ENCODE results near the gene DPYSL4. TPM values are rescaled to one million over a fixed set of nuclear protein-coding genes. Genes with fewer than 3 reads are reported as not detected.

DPYSL4 gene
- total RNA-seq, 1 experiment from 2014 or later = 9.9 TPM

DNA sequence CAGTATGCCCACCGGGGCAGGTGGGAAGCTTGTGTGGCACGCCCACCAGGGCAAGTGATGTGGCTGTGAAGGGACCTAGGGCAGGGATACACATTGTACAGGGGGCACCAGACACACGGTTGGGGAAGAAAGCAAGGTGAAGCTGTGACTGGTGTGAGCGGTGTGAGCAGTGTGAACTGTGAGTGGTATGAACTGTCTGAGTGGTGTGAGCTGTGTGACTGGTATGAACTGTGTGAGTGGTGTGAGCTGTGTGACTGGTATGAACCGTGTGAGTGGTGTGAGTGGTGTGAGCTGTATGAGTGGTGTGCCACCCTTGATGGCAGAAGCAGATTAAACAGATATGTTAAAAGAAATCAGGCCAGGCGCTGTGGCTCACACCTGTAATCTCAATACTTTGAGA lies 48.1 kb downstream of the DPYSL4 start:
- in situ Hi-C loops (cut with HindIII; ENCODE audit: low pct_unique_long_range_greater_than_20kb, low sequenced_read_pairs) = no loop called here
- Histone ChIP-seq H3K36me3 (ENCODE audit: control insufficient read depth, insufficient read depth, low read length) (no peaks in the 10 kb centered on the region), H3K4me1 (ENCODE audit: control insufficient read depth, insufficient read depth, low read length) (no peaks in the 10 kb centered on the region; the same call in 1 of the 2 replicates), H3K27me3 (ENCODE audit: control insufficient read depth, insufficient read depth, low read length) (no peaks in the 10 kb centered on the region), H3K4me3 (ENCODE audit: low read depth in 2 of 2, low read length in 2 of 2) (no peak overlapping the region), H3K27ac (ENCODE audit: low read length) (no peak overlapping the region), H3K9me3 (ENCODE audit: control insufficient read depth, insufficient read depth, low read depth, low read length) (no peaks in the 10 kb centered on the region)
- no peak for TF ChIP-seq TCF7L2 (IDR thresholded peaks at IDR 0.05; ENCODE audit: low read depth, low read length)
- TF ChIP-seq, protein P1, sequence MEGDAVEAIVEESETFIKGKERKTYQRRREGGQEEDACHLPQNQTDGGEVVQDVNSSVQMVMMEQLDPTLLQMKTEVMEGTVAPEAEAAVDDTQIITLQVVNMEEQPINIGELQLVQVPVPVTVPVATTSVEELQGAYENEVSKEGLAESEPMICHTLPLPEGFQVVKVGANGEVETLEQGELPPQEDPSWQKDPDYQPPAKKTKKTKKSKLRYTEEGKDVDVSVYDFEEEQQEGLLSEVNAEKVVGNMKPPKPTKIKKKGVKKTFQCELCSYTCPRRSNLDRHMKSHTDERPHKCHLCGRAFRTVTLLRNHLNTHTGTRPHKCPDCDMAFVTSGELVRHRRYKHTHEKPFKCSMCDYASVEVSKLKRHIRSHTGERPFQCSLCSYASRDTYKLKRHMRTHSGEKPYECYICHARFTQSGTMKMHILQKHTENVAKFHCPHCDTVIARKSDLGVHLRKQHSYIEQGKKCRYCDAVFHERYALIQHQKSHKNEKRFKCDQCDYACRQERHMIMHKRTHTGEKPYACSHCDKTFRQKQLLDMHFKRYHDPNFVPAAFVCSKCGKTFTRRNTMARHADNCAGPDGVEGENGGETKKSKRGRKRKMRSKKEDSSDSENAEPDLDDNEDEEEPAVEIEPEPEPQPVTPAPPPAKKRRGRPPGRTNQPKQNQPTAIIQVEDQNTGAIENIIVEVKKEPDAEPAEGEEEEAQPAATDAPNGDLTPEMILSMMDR (IDR thresholded peaks at IDR 0.05) = no peak
- BruUV-seq (replicated peaks) = no TSS peak
- intact Hi-C loops (cut with micrococcal nuclease; ENCODE audit: unreplicated experiment) = no loop called here
- ATAC-seq (no peak), DNase-seq (ENCODE audit: low read depth, low spot score) (no peak)
- ChIA-PET CTCF (no interaction called here), POLR2A (no interaction called here)

GRCh38 chr10:132236161-132236560 lies 49.4 kb downstream of the DPYSL4 start:
- Histone ChIP-seq H3K27me3 (ENCODE audit: control insufficient read depth, insufficient read depth, low read length) (no peaks in the 10 kb centered on the region), H3K36me3 (ENCODE audit: control insufficient read depth, insufficient read depth, low read length) (no peaks in the 10 kb centered on the region), H3K4me3 (ENCODE audit: low read depth in 2 of 2, low read length in 2 of 2) (no peak overlapping the region), H3K27ac (ENCODE audit: low read length) (no peak overlapping the region), H3K4me1 (ENCODE audit: control insufficient read depth, insufficient read depth, low read length) (no peaks in the 10 kb centered on the region), H3K9me3 (ENCODE audit: control insufficient read depth, insufficient read depth, low read depth, low read length) (no peaks in the 10 kb centered on the region)
- ChIA-PET CTCF (no interaction called here), POLR2A (no interaction called here)
- TF ChIP-seq SIN3A (IDR thresholded peaks at IDR 0.05; ENCODE audit: borderline replicate concordance, insufficient read depth, low read depth, low read length) (no peak), POLR2AphosphoS5 (IDR thresholded peaks at IDR 0.05; ENCODE audit: low read depth, low read length) (no peak), TCF7L2 (IDR thresholded peaks at IDR 0.05; ENCODE audit: low read depth, low read length) (no peak)
- TF ChIP-seq, protein P1 (IDR thresholded peaks at IDR 0.05) = no peak
- TF ChIP-seq, protein P2, sequence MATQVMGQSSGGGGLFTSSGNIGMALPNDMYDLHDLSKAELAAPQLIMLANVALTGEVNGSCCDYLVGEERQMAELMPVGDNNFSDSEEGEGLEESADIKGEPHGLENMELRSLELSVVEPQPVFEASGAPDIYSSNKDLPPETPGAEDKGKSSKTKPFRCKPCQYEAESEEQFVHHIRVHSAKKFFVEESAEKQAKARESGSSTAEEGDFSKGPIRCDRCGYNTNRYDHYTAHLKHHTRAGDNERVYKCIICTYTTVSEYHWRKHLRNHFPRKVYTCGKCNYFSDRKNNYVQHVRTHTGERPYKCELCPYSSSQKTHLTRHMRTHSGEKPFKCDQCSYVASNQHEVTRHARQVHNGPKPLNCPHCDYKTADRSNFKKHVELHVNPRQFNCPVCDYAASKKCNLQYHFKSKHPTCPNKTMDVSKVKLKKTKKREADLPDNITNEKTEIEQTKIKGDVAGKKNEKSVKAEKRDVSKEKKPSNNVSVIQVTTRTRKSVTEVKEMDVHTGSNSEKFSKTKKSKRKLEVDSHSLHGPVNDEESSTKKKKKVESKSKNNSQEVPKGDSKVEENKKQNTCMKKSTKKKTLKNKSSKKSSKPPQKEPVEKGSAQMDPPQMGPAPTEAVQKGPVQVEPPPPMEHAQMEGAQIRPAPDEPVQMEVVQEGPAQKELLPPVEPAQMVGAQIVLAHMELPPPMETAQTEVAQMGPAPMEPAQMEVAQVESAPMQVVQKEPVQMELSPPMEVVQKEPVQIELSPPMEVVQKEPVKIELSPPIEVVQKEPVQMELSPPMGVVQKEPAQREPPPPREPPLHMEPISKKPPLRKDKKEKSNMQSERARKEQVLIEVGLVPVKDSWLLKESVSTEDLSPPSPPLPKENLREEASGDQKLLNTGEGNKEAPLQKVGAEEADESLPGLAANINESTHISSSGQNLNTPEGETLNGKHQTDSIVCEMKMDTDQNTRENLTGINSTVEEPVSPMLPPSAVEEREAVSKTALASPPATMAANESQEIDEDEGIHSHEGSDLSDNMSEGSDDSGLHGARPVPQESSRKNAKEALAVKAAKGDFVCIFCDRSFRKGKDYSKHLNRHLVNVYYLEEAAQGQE (IDR thresholded peaks at IDR 0.05; ENCODE audit: insufficient read depth in 1 of 2, low read depth in 2 of 2, low read length in 1 of 2) = no peak
- no TSS peak for BruUV-seq (replicated peaks)
- ATAC-seq (no peak), DNase-seq (ENCODE audit: low read depth, low spot score) (no peak)
- in situ Hi-C loops (cut with HindIII; ENCODE audit: low pct_unique_long_range_greater_than_20kb, low sequenced_read_pairs) (no loop called here), intact Hi-C loops (cut with micrococcal nuclease; ENCODE audit: unreplicated experiment) (no loop called here)

DNA sequence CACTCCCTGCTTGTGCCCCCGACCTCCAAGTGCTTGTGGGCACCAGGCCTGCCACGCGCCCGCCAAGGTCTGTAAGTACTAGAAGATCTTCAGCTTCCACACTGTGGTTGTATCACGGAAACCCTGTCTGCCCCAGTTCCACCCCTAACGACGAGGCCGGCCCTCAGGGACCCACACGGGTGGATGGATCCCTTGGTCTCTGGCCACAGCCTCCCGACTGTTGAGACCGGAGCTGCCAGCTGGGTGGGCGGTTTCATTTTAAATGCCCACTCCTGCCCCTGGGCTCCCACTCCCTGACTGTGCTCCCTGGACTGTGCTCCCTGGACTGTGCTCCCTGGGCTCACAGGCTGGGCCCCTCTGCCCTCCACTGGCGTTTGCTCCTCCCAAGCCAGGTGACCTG lies 50.1 kb downstream of the DPYSL4 start:
- Histone ChIP-seq H3K4me1 (ENCODE audit: control insufficient read depth, insufficient read depth, low read length) (no peaks in the 10 kb centered on the region), H3K27me3 (ENCODE audit: control insufficient read depth, insufficient read depth, low read length) (no peaks in the 10 kb centered on the region), H3K36me3 (ENCODE audit: control insufficient read depth, insufficient read depth, low read length) (no peaks in the 10 kb centered on the region), H3K27ac (ENCODE audit: low read length) (no peak overlapping the region), H3K4me3 (ENCODE audit: low read depth in 2 of 2, low read length in 2 of 2) (no peak overlapping the region), H3K9me3 (ENCODE audit: control insufficient read depth, insufficient read depth, low read depth, low read length) (no peaks in the 10 kb centered on the region)
- in situ Hi-C loops (cut with HindIII; ENCODE audit: low pct_unique_long_range_greater_than_20kb, low sequenced_read_pairs) (no loop called here), intact Hi-C loops (cut with micrococcal nuclease; ENCODE audit: unreplicated experiment) (no loop called here)
- ATAC-seq (no peak), DNase-seq (ENCODE audit: low read depth, low spot score) (no peak)
- ChIA-PET POLR2A (no interaction called here), CTCF (no interaction called here)
- TF ChIP-seq, protein P1 (IDR thresholded peaks at IDR 0.05) = no peak
- TF ChIP-seq SIN3A (IDR thresholded peaks at IDR 0.05; ENCODE audit: borderline replicate concordance, insufficient read depth, low read depth, low read length) (no peak), TCF7L2 (IDR thresholded peaks at IDR 0.05; ENCODE audit: low read depth, low read length) (no peak), POLR2AphosphoS5 (IDR thresholded peaks at IDR 0.05; ENCODE audit: low read depth, low read length) (no peak)
- TF ChIP-seq, protein P2 (IDR thresholded peaks at IDR 0.05; ENCODE audit: insufficient read depth in 1 of 2, low read depth in 2 of 2, low read length in 1 of 2) = no peak
- no TSS peak for BruUV-seq (replicated peaks)

Measured in Panc1 (cell line).